CD4-positive, alpha-beta T cell treated with Interferon alpha-2 for 1 hour (primary cell): ENCODE data around the gene TTBK1.
A peak's percentile ranks its signal among the peaks of the same experiment; 100 is the strongest.

ENCODE experiments used
- DNase-seq, 2 donors: peaks; one replicate each; pipeline ENCODE4 v3.0.0-alpha.2; 2020 to 2022

TTBK1 gene

GRCh38 chr6:43242908-43243663 is at the start of gene TTBK1:
TSS of gene TTBK1 (plus strand) at chr6:43243481. CDS start at chr6:43246661, 3,180 bp downstream.
- peak; percentile 17 to 42 for DNase-seq

- DNase-seq: no peak
These were observed 49.4 kb upstream of the TTBK1 start for GRCh38 chr6:43193929-43194328.

GRCh38 chr6:43196337-43196736 is 46.9 kb upstream of the TTBK1 start:
- DNase-seq: no peak

GRCh38 chr6:43199912-43200311 is 43.4 kb upstream of the TTBK1 start:
- no peak for DNase-seq

GRCh38 chr6:43200541-43200940 is 42.7 kb upstream of the TTBK1 start:
- DNase-seq: no peak

- DNase-seq: no peak
These were observed 40.8 kb upstream of the TTBK1 start for GRCh38 chr6:43202451-43202850.

- no peak for DNase-seq
These were observed 40.1 kb upstream of the TTBK1 start for GRCh38 chr6:43203029-43203717.

GRCh38 chr6:43203718-43204095 is 39.6 kb upstream of the TTBK1 start:
- DNase-seq: no peak

- DNase-seq: no peak
These were observed 38.8 kb upstream of the TTBK1 start for GRCh38 chr6:43204271-43205105.

- DNase-seq: no peak
These were observed 37.4 kb upstream of the TTBK1 start for GRCh38 chr6:43205849-43206248.

GRCh38 chr6:43207286-43207685 is 36.0 kb upstream of the TTBK1 start:
- DNase-seq: no peak

GRCh38 chr6:43211955-43212354 is 31.3 kb upstream of the TTBK1 start:
- no peak for DNase-seq

- no peak for DNase-seq
These were observed 29.9 kb upstream of the TTBK1 start for GRCh38 chr6:43213431-43213830.

- no peak for DNase-seq
These were observed 28.2 kb upstream of the TTBK1 start for GRCh38 chr6:43215066-43215465.

- no peak for DNase-seq
These were observed 27.1 kb upstream of the TTBK1 start for GRCh38 chr6:43216200-43216599.

- no peak for DNase-seq
These were observed 25.9 kb upstream of the TTBK1 start for GRCh38 chr6:43217351-43217750.

- no peak for DNase-seq
These were observed 24.2 kb upstream of the TTBK1 start for GRCh38 chr6:43219119-43219518.

GRCh38 chr6:43219814-43220213 is 23.5 kb upstream of the TTBK1 start:
- DNase-seq: no peak

GRCh38 chr6:43220439-43220951 is 22.8 kb upstream of the TTBK1 start:
- no peak for DNase-seq

GRCh38 chr6:43221046-43221972 is 22.0 kb upstream of the TTBK1 start:
- no peak for DNase-seq

GRCh38 chr6:43222418-43223059 is 20.7 kb upstream of the TTBK1 start:
- no peak for DNase-seq

- no peak for DNase-seq
These were observed 20.1 kb upstream of the TTBK1 start for GRCh38 chr6:43223175-43223574.
